Fibroblast of peridontal ligament (primary cell): ENCODE results near the gene TMEM255B.
A peak's percentile ranks its signal among the peaks of the same experiment; 100 is the strongest.

ENCODE experiments used
- DNase-seq: peaks from one replicate; pipeline ENCODE4 v3.0.0-alpha.2; 2010; ENCODE audit errors: extremely low read depth

Gene TMEM255B

DNA sequence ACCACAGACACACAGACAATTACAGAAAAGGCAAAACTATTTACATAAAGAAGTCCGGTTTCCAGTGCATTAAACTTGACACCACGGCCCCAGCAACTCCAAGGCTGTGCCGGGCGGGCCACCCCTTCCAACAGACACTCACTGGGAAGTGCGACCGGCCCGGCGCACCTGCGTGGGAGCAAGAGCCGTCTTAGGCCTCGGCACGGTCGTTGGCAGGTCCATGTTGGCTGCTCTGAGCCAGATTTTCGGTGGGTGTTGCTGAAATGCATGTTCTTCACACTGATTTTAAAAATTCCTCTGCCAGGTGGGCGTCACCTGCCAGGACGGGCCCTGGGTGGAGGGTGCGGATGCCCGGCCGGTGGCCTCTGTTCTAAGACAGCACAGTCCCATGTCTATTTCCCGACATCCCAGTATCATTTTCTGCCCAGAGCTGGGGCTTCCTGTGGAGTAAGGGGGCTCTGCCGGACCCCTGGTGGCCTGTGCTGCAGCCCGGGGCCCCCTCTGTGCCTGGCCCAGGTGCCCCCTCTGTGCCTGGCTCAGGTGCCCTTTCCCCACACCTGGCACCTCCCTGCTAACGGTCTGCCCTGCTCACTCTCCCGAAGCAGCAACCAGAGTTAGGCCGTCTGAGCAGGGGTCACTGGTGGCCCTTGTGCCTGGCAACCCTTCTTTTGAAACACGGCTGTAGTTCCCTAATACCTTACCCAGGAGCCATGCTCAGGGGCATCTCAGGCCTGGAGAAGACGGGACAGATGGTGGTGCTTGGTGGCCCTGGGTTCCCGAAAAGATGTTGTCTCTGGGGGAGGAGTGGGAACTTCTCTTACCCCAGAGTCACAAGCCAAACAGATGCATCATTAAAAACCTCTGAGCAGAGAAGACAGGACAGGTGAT, 9.2 kb downstream of the TMEM255B start:
- no peak for DNase-seq

DNA sequence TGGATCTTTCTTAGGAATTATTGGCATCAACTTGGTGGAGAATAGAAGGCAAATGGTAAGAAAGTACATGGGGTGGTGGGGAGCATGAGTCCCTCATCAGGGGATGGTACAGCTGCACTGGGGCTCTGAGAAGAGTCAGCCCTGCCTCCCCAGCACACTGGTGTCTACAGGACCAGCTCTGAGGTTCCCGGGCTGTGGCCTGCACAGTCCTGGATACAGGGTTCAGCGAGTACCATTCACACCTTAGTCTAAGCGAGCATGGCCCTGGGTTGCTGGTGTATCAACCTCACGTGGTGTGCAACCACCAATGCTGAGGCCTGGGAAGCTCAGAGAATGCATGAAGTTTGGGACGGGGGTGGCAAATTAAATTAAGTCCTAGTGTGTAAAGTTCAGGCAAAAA, 10.1 kb downstream of the TMEM255B start:
- no peak for DNase-seq

DNA sequence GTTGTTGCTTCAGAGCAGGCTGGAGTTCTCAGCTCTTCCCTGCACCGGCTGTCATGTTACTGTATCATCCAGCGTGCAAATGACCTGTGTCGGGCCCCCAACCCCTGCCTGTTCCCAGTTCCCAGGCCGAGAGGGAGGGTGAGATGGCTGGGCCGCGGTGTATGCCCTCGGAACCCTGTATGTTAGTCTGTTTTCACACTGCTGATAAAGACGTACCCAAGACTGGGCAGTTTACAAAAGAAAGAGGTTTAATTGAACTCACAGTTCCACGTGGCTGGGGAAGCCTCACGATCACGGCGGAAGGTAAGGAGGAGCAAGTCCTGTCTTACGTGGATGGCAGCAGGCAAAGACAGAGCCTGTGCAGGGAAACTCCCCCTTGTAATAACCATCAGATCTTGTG, 10.9 kb downstream of the TMEM255B start:
- no peak for DNase-seq

DNA sequence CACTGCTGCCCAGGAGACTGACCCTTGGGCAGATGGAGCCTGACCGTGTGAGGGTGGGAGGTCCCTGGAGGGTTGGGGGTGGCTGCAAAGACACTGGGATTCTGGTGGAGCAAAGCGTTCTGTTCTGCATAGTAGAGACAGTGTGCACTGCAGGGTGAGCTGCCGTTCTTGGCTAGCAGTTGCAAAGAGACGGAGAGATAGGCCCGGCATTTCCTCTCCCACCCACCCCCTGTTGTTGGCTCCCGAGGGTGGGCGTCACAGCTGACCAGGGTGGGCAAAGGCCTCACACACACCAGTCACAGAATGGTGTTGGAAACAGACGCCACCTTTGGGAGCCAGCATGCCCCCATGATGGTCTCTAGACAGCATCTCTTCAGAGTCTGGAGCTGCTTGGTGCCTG, 11.4 kb downstream of the TMEM255B start:
- DNase-seq = no peak

DNA sequence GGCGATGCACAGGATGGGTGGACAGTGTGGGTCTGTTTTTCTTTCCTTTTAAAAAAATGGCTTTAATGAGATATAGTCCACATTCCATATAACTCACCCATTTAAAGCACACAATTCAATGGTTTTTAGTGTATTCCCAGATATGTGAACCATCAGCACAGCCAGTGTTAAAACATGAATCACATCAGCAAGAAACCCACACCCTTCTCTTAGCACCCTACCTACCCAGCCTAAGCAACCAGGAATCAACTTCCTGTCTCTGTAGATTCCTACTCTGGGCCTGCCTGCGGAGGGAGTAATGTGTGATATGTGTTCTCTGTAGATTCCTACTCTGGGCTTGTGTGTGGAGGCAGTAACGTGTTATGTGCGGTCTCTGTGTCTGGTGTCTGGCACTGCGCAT, 11.9 kb downstream of the TMEM255B start:
- DNase-seq = no peak

DNA sequence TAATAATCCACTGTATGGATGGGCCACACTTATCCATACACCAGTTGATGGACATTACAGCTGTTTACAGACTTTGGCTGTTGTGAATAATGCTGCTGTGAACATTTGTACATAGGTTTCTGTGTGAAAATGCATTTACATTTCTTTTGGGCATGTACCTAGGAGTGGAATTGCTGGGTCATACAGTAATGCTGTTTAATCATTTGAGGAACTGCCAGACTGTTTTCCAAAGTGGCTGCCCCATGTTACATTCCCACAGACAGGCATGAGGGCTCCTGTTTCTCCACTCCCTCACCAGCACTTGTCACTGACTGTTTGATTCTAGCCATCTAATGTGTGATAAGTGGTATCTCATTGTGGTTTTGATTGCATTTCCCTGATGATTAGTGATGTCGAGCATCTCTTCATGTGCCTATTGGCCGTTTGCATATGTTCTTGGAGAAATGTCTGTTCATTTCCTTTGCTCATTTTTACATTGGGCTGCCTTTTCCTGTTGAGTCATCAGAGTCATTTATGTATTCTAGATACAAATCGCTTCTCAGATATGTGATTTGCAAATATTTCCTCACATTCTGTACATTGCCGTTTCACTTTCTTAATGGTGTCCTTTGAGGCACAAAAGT, 12.8 kb downstream of the TMEM255B start:
- DNase-seq = no peak

DNA sequence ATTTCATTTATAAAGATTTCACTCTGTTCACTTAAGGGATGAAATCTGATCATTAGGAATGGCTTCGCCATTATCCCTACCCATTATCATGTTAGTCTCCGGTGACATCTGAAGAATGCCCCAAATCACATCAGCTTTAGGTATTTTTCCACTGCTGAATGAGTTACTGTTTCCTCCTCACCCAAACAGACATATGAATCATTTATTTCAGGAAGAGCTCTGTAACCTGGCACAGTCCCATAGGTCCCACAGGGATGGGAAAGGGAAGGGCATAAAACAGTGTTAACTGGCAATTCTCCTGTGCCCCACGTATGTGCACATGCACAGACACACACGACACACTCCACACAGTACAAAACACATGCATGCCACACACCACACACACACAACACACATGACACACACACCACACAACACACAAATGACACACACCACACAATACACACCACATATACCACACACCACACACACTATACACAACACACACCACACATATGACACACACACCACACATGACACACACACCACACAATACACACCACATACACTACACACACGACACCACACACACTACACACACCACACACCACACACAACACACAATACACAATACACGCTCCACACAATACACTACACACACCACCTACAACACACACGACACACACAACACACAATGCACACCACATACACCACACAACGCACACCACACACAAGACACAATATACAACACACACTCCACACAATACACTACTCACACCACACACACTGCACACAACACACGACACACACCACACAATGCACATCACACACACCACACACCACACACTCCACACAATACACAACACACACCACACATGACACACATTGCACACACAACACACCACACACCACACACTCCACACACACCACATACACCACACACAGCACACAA, 15.4 kb downstream of the TMEM255B start:
- peak; percentile 43 for DNase-seq

DNA sequence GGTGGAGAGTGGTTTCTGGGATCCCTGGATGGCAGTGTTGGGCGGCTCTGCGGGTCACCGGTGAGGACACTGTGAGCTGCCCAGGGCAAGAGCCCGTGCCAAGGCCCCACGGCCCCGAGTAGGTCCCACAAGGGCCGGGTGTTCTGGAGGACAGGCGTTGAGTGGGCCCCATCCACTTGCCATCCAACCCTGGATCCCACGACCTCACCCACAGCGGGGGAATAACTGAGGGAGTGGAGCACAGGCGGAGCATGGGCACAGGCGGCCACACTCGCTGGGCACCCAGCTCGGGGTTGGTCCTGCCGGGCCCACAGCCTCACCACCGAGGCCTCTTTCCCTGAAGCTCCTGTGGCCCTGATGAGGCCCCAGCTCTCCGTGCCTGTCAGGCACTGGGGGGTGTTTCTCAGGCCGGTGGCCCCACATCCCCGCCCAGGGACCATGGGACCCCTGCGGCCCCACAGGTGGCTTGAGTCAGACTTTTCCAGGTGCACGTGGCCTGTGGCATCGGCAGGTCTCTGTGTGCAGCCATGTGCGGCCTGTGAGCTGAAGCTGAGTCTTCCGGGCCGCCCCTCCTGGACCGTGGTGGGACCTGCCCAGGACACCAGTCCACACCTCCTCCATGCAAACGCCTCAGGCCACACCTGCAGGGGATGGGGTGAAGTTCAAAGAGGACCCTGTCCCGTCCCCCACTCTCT, 16.6 kb downstream of the TMEM255B start:
- DNase-seq = no peak

DNA sequence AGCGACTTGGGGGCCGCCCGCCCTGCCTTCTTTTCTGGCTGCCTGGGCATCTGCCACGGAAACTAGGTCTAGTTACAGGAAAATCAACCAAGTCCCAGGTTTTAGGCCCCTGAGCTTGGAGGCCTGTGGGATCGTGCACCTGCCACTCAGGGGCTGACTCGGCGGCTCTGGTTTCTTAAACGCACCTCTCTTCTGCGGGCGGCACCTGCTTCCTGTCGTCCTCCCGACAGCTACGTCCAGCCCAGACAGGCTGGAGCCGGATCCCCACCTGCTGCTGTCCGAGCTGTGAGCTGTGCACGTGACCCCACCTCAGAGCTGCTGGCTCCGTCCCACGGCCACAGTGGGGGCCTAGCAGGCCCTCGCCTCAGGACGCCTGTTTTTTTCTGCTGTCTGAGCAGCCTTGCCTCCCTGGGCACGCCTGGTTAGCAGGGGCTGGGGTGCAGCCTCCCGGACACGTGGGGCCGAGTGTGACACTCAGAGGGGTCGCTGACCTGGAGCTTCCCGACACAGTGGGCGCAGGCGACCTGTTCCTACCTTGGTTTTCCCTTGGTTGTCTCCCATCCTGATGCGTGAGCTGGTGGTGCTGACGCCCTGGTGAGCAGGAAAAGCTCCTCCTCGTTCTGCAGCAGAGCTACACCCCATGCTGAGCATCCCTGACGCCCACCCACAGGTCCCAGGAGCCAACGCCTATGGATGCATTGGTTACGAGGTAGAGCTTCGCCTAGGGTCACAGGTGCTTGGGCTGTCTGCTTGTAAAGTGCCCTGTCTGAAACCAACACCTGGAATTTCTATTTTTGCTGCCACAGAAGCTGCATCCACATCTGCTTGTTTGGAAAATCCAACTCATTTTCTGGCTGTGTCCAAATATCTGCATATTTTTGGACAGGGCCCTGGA, 17.5 kb downstream of the TMEM255B start:
- DNase-seq = no peak

DNA sequence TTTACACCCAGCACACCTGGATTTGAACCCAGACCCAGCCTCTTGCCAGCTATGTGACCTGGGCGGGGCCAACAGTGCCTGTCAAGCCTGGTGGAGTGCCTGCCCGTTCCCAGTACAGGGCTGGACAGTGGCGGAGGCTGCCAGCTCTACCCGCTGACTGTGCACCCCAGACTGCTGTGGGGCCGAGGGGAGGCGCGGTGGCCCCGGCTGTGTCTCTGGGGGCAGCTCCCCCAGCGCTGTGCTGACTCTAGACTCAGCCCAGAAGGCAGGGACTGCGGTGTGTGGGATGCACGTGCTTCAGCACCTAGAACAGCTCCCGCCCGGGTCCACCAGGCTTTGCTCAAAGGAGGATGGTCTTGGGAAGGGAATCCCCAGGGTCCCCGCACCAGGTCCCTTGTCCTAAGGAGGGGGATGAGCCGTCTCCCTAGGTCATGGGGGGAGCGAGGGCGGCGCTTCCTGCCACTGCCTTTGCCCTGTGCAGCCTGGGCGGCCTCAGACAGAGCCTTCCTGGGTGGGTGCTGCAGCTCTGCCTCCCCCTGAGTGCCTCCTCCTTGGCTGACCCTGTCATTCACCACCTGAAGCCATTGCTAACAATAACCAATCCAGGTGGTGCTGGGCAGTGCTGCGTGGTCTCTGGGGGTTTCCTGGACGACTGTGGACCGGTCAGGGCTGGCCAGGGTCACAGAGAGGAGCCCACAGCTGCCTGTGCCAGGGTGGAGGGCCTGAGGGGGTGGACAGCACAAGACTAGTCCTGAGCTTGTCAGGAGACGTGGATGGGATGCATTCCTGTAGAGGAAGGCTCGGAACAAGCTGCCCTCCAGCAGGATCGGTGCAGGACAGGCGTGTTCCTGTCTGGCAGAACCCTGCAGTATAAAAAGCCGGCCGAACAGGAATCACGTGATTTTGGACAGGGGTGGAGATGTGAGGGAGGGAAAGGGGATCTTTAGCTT, 18.6 kb downstream of the TMEM255B start:
- DNase-seq = no peak

DNA sequence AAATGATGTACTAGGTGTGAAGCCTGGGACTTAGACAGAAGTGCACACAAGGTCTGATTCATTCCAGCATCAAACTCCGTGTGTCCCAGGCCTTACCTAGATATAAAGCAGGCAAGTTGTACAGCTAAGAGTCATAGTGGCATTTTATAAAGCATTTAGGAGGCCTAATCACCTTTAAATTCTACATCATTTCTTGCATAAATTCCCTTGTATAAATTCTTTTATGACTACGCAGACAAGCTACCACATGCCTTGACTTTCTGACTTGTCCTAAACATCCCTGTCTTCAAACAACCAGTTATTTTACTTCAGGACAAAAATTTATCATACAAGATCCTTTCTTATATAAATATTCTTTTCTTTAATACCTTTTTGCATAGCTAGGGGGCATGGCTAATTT, 22.5 kb downstream of the TMEM255B start:
- DNase-seq = no peak

DNA sequence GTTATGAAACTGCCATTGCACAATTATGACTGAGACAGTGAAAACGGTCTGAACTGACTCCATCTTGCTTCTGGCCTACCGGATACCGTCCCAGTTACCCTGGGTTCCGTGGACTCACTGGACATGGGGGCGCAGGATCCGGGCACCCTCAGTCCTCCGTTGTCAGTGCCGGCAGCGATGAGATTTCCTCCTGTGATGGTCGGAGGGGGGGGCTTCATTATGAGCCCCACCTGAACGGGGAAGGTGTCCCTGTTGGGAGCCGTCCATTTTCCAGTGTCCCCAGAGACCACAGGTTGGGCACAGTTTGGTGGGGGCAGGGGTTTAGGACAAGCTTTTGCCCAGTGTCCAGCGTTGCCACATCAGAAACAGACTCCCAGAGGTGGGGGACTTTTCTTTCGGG, 23.4 kb downstream of the TMEM255B start:
- DNase-seq = no peak

DNA sequence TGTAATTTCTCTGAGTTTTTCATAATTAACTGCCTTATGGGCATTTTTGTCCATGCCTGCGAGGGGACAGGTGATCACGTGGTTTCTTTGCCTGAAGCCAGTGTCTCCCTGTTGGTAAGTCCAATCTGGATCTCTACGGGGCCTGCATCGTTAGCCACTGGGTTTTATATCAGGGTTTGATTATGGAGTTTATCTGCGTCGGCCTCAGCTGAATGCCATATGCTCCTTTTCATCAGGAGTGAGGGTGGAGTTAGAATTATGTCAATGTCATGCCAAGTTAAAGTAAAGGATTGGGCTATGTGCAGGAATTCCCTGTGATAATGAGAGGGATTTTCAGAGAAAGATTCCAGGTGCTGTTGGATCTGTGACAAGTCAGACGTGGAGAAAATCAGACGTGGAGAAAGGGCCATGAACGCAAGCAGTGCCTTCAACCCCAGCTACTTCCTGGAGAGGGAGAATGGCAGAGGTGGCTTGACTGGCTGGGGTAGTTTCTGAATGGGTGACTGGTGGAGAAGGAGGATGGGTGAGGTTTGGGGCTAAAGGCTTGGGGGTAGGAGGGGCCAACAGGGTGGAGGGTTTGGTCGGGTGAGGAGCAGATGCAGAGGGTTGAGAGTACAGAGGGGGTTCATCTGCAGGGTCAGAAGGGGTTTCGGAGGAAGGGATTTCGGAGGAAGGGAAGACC, 24.3 kb downstream of the TMEM255B start:
- no peak for DNase-seq

DNA sequence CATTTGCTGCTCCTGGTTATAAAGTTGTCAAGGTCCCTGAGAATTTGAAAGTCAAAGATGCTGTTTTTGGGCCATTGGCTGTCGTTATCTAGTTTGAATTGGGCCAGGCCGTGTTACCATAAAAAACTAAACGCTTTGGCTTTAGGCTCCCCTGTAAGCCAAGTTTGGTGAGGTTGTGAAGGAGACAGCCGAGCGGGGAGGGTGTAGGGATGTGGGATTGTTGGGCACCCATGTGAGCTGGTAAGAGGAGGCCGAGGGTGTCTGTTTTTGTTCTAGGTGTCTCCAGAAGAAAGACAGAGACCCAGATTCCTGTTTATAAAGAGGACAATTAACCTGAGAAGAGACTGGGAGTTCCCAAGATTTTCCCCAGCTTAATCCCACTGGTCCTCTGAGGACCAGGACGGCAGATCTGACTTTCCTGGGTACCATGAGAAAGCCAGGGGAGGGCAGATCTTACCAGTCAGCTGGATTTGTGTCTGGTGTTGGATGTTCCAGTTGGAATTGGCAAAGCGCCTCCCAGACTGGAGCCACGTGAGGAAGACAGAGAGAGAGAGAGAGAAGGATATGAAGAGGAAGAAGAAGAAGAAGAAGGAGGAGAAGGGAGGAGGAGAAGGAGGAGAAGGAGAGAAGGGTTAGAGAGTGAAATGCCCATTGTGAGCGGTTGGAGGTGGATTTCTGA, 25.1 kb downstream of the TMEM255B start:
- no peak for DNase-seq

DNA sequence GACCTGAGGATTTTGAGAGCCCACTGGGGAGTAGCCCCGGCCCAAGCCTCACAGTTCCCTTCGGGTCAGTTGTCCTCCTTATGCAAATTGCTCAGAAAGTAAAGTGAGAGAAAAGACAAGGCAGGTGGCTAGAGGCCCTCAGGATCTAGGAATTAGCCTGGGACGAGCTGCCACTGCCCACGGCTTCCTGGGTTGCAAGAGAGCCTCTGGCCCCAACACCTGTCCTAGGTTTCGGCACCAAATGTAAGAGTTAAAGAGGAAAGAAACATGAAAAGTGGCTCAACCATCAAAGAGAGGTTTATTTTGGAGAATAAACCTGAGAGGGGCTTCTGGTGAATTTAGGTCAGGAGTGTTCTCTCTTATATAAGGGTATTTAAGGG, 25.6 kb downstream of the TMEM255B start:
- no peak for DNase-seq

DNA sequence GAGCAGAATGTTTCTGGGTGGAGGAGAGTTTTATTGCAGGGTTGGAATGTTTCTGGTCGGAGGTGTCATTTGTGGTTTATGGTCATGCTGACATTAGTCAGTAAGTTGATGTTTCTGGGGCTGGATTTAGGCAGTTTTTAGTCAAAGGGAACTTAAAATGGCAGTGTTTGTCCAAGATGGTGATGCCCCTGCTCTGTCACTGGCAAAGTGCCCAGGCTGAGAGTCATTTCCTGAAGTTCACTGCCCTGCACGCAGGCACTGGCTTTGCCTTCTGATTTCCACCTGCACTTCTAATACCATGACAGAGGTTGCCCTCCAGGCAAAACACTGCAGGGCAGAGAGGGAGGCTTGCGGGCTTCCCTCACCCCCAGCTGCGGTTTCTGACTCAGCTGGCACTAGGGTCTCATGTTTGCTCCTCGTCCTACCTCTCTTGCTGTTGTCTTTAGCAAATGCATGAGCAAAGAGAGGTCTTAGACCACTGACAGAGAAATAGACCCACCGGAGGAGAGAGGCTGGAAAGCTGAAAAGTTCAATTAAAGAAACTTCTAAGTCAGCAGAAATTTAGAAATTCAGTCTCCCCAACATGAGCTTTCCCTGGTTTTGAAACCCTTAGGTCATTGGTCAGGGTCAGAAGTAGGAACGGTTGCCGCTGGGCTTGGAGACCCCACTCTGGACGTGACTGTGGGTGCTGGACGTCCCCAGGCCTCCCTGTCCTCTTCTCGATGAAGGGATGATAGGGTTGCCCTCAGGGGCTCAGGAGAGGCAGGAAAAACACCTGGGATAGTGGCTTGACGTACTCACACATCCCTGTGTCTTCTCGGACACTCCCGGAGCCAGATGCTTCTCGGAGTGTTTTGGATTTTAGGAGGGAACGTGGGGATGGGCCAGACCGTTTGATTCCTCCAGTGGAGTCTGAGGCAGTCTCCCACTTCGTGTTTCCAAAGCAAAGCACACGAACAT, 26.3 kb downstream of the TMEM255B start:
- peak; percentile 55 for DNase-seq

DNA sequence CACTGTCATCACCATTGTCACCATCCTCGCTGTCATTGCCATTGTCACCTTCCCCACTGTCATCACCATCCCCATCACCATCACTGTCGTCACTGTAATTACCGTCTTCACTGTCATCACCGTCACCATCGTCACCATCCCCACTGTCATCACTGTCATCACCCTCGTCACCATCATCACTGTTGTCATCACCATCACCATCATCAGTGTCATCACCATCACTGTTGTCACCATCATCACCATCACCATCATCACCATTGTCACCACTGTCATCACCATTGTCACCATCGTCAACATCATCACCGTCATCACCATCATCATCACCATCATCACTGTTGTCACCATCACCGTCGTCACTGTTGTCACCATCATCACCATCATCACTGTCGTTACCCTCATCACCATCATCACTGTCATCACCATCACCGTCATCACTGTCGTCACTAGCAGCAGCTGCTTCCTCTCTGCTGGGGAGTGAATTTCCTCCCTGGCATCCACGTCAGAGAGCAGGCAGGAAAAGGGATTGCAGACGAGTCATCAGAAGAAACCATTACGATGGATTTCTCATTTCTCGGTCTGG, 27.3 kb downstream of the TMEM255B start:
- DNase-seq = peak; percentile 33
